ENCODE data around the gene GRM8.
"Not testable (repeated sequence)": the region's sequence is repeated elsewhere in the genome, so short reads cannot be mapped to it uniquely, and the experiment has no call there.

GRM8 gene

DNA sequence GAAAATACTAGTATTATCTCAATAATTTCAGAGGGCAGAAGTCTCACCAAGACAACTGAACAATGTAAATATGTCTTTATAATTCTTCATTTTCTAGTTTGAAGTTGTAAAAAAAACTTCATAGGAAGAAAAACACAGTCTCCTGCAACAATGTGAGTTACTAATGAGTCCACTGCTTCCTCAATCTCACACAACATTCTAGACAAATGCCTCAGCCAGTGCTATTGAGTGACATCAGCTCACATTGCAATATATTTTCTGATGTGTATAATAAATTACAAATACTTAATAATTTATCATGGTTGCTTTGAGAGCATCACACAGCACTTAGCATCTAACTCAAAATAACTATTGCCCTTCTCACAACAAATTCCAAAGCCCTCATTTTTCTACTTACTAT is 321.2 kb downstream of the GRM8 start:
- Histone ChIP-seq H3K27me3 (ENCODE audit: control insufficient read depth, low read length) (no peaks in the 10 kb centered on the region), H3K9me3 (ENCODE audit: control insufficient read depth, insufficient read depth, low read length) (no peaks in the 10 kb centered on the region), H3K36me3 (ENCODE audit: control insufficient read depth, low read length) (no peaks in the 10 kb centered on the region), H3K4me1 (ENCODE audit: control insufficient read depth, low read length) (no peaks in the 10 kb centered on the region), H3K9me2 (replicated peaks; ENCODE audit: control insufficient read depth, low read length) (no peaks in the 10 kb centered on the region; the same call in 1 of the 2 replicates), H4K20me1 (ENCODE audit: control insufficient read depth, insufficient read depth, low read depth, low read length) (no peaks in the 10 kb centered on the region), H3K27ac (ENCODE audit: low read depth, low read length) (no peak overlapping the region), H3K4me3 (ENCODE audit: low read length) (no peak overlapping the region), H3F3A (ENCODE audit: control insufficient read depth, insufficient read depth) (no peaks in the 10 kb centered on the region), H3K4me2 (ENCODE audit: low read length) (no peak overlapping the region), H3K79me2 (ENCODE audit: control insufficient read depth, low read length) (no peaks in the 10 kb centered on the region)
- TF ChIP-seq, protein P1, sequence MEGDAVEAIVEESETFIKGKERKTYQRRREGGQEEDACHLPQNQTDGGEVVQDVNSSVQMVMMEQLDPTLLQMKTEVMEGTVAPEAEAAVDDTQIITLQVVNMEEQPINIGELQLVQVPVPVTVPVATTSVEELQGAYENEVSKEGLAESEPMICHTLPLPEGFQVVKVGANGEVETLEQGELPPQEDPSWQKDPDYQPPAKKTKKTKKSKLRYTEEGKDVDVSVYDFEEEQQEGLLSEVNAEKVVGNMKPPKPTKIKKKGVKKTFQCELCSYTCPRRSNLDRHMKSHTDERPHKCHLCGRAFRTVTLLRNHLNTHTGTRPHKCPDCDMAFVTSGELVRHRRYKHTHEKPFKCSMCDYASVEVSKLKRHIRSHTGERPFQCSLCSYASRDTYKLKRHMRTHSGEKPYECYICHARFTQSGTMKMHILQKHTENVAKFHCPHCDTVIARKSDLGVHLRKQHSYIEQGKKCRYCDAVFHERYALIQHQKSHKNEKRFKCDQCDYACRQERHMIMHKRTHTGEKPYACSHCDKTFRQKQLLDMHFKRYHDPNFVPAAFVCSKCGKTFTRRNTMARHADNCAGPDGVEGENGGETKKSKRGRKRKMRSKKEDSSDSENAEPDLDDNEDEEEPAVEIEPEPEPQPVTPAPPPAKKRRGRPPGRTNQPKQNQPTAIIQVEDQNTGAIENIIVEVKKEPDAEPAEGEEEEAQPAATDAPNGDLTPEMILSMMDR (IDR thresholded peaks at IDR 0.05; ENCODE audit: low read depth, low read length, poor library complexity, severe bottlenecking), result no peak

DNA sequence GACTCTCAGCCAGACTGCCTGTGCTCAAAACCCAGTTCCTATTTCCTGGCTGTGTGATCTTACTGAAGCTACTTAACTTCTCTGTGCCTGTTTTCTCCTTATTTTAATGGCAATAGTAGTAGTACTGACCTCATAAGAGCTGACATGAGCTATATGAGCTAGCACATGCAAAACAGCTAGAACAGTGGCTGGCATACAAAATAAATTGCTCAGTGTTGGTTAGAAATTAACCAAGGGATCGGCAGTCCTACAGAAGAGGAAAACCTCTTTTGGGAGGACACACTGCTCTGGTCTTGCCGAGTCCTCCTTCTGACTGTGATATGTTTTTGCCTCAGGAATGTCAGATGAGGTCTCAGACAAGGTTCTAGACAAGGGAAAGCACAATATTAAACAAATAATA is 322.6 kb downstream of the GRM8 start:
- no peaks in the 10 kb centered on the region for H4K20me1 ChIP-seq (ENCODE audit: control insufficient read depth, insufficient read depth, low read depth, low read length)
- H3K79me2 ChIP-seq (ENCODE audit: control insufficient read depth, low read length), result no peaks in the 10 kb centered on the region
- H3K36me3 ChIP-seq (ENCODE audit: control insufficient read depth, low read length), result no peaks in the 10 kb centered on the region
- no peak for TF ChIP-seq EZH2phosphoT487 (IDR thresholded peaks at IDR 0.05; ENCODE audit: borderline replicate concordance, low read length)
- TF ChIP-seq, protein P1 (IDR thresholded peaks at IDR 0.05; ENCODE audit: low read depth, low read length, poor library complexity, severe bottlenecking), result no peak
- H3K27me3 ChIP-seq (ENCODE audit: control insufficient read depth, low read length), result no peaks in the 10 kb centered on the region
- H3F3A ChIP-seq (ENCODE audit: control insufficient read depth, insufficient read depth), result no peaks in the 10 kb centered on the region
- H3K4me3 ChIP-seq (ENCODE audit: low read length), result no peak overlapping the region
- H3K9me2 ChIP-seq (replicated peaks; ENCODE audit: control insufficient read depth, low read length), result no peaks in the 10 kb centered on the region; the same call in 1 of the 2 replicates
- H3K4me2 ChIP-seq (ENCODE audit: low read length), result no peak overlapping the region
- H3K4me1 ChIP-seq (ENCODE audit: control insufficient read depth, low read length), result no peaks in the 10 kb centered on the region
- H3K27ac ChIP-seq (ENCODE audit: low read depth, low read length), result no peak overlapping the region
- no peaks in the 10 kb centered on the region for H3K9me3 ChIP-seq (ENCODE audit: control insufficient read depth, insufficient read depth, low read length)

DNA sequence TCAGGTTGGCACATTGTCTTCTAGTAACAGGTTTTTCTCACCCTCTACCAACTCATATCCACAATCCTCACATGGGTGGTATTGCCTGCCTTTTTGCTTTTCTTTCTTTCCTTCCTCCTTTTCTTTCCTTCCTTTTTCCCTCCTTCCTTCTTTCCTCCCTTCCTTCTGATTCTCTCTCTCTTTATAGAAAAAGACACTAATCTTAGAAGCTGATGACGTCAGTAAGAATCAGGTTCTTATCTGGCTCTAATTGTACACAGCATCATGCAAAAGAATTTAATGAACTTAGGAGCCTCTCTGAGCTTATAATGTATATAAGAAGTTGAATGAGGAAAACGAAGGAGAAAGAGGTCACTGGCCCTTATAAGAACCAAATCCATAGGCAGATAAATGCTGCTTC is 328.3 kb downstream of the GRM8 start:
- Histone ChIP-seq H3K9me3 (ENCODE audit: control insufficient read depth, insufficient read depth, low read length) (no peaks in the 10 kb centered on the region), H3K27me3 (ENCODE audit: control insufficient read depth, low read length) (no peaks in the 10 kb centered on the region), H3K4me3 (ENCODE audit: low read length) (no peak overlapping the region), H4K20me1 (ENCODE audit: control insufficient read depth, insufficient read depth, low read depth, low read length) (no peaks in the 10 kb centered on the region), H3F3A (ENCODE audit: control insufficient read depth, insufficient read depth) (no peaks in the 10 kb centered on the region), H3K4me1 (ENCODE audit: control insufficient read depth, low read length) (no peaks in the 10 kb centered on the region), H3K9me2 (replicated peaks; ENCODE audit: control insufficient read depth, low read length) (no peaks in the 10 kb centered on the region), H3K27ac (ENCODE audit: low read depth, low read length) (no peak overlapping the region), H3K36me3 (ENCODE audit: control insufficient read depth, low read length) (no peaks in the 10 kb centered on the region), H3K4me2 (ENCODE audit: low read length) (no peak overlapping the region), H3K79me2 (ENCODE audit: control insufficient read depth, low read length) (no peaks in the 10 kb centered on the region)
- TF ChIP-seq, protein P1 (IDR thresholded peaks at IDR 0.05; ENCODE audit: low read depth, low read length, poor library complexity, severe bottlenecking), result no peak

DNA sequence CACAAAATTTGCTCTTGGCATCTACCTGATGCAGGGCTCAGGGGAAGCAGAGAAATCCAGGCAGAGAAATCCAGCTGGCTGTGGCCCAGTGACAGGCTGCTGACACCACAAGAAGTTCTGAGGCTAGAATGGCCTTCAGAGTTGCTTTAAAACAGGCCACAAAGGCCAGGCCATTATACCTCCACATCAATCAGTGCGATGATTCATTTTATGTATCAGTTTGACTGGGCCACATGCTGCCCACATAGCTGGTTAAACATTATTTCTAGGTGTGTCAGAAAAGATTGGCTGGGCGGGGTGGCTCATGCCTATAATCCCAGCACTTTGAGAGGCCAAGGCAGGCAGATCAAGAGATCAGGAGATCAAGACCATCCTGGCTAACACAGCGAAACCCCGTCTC is 341.1 kb downstream of the GRM8 start:
- H4K20me1 ChIP-seq (ENCODE audit: control insufficient read depth, insufficient read depth, low read depth, low read length); H3K9me2 ChIP-seq (replicated peaks; ENCODE audit: control insufficient read depth, low read length); H3K27ac ChIP-seq (ENCODE audit: low read depth, low read length); H3K4me3 ChIP-seq (ENCODE audit: low read length); H3K79me2 ChIP-seq (ENCODE audit: control insufficient read depth, low read length); H3K4me2 ChIP-seq (ENCODE audit: low read length); H3F3A ChIP-seq (ENCODE audit: control insufficient read depth, insufficient read depth); H3K36me3 ChIP-seq (ENCODE audit: control insufficient read depth, low read length); H3K4me1 ChIP-seq (ENCODE audit: control insufficient read depth, low read length); H3K9me3 ChIP-seq (ENCODE audit: control insufficient read depth, insufficient read depth, low read length); H3K27me3 ChIP-seq (ENCODE audit: control insufficient read depth, low read length): not testable (repeated sequence)

DNA sequence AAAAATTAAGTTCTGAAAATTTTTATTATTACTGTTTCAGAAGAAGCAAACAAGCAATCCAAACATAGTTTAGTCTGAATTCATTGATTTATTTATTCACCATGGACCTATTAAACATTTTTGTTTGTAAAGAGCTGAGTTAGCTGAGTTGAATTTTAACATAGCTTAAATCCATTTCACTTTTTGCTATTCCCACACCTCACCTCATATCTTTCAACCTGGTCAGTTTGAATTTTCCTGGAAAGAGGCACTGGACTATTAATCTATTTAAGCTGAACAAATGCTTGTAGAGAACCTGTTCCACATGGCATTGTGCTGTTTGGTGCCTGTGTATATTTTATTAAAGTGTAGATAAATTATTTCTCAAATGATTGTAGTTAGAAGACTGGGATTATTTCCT is 344.2 kb downstream of the GRM8 start:
- H3K4me3 ChIP-seq (ENCODE audit: low read length); H3K4me1 ChIP-seq (ENCODE audit: control insufficient read depth, low read length); H3K27ac ChIP-seq (ENCODE audit: low read depth, low read length); H4K20me1 ChIP-seq (ENCODE audit: control insufficient read depth, insufficient read depth, low read depth, low read length); H3K9me3 ChIP-seq (ENCODE audit: control insufficient read depth, insufficient read depth, low read length); H3K36me3 ChIP-seq (ENCODE audit: control insufficient read depth, low read length); H3F3A ChIP-seq (ENCODE audit: control insufficient read depth, insufficient read depth); H3K79me2 ChIP-seq (ENCODE audit: control insufficient read depth, low read length); H3K9me2 ChIP-seq (replicated peaks; ENCODE audit: control insufficient read depth, low read length); H3K27me3 ChIP-seq (ENCODE audit: control insufficient read depth, low read length); H3K4me2 ChIP-seq (ENCODE audit: low read length): not testable (repeated sequence)

- H3K9me3 ChIP-seq (ENCODE audit: control insufficient read depth, insufficient read depth, low read length); H3K4me1 ChIP-seq (ENCODE audit: control insufficient read depth, low read length); H3K4me3 ChIP-seq (ENCODE audit: low read length); H3K4me2 ChIP-seq (ENCODE audit: low read length); H3K79me2 ChIP-seq (ENCODE audit: control insufficient read depth, low read length); H3F3A ChIP-seq (ENCODE audit: control insufficient read depth, insufficient read depth); H3K36me3 ChIP-seq (ENCODE audit: control insufficient read depth, low read length); H3K27me3 ChIP-seq (ENCODE audit: control insufficient read depth, low read length); H3K27ac ChIP-seq (ENCODE audit: low read depth, low read length); H3K9me2 ChIP-seq (replicated peaks; ENCODE audit: control insufficient read depth, low read length); H4K20me1 ChIP-seq (ENCODE audit: control insufficient read depth, insufficient read depth, low read depth, low read length): not testable (repeated sequence)
Measured at GRCh38 chr7:126907657-126908056, 345.1 kb downstream of the GRM8 start.
